Fibroblast of skin of right quadriceps (primary cell): ENCODE measurements around the gene HELLS.
"Not testable (repeated sequence)": the region's sequence is repeated elsewhere in the genome, so short reads cannot be mapped to it uniquely, and the experiment has no call there.

Experiments
- DNase-seq: peaks from one replicate; pipeline ENCODE4 v3.0.0-alpha.2; 2013

HELLS gene

DNA sequence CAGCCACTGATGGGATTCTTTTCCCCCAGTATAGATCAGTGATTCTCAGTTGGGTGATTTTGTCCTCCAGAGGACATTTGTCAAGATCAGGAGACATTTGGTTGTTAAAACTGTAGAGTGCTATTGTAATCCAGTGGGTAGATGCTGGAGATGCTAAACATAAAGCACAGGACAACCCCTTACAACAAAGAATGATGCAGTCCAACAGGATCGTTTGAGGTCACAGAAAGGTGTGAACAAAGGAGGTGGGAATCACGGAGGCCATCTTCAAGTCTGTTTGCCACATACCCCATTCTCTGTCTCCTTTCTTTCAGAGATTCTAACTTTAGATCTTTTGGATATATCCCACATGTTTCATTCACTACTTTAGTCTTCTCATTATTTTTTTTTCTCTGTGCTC, 69.0 kb downstream of the HELLS start:
- DNase-seq, result no peak

DNA sequence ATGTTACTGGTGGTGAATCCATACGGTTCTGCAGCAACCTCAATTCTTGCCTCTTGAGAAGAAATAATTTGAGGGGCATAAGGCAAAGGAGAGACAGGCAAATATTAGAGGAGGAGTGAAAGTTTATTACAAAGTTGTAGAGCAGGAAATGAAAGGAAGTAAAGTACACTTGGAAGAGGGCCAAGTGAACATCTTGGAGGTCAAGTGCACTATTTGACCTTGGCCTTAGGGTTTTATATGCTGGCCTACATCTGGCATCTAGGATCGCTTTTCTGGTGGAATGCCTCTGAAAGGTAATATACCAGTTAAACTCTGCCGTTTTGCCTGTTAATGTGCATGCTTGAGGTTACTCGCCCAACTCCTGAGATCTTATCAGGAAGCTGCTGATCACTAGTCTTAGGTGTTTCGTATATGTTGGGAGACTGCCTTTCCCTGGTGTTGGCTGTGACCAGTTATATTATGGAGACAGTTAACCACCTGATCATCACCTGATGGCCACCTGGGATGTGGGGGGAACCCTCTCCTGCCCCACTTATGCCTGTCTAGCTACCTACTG, 71.9 kb downstream of the HELLS start:
- no peak for DNase-seq

DNA sequence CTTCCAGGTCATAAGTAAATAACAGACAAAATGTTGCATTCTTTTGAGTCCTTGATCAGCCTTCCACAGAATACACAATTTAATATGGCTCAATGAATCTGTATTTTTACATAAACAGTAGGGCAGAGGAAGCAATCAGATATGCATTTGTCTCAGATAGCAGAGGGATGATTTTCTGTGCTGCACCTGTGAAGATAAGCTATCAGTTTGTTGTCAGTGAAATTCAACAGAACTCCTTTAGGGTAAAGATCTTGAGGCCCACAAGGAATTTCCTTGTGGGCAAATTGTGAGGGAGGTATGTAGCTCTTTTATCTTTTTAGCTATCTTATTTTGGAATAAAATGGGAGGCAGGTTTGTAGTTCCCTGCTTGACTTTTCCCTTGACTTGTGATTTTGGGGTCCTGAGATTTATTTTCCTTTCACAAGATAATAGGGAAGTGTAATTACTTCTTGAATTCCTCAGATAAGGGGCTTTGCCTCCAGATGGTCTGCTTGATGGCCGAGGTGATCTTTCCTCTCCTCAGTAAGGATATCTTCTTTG, 77.1 kb downstream of the HELLS start:
- DNase-seq, result no peak

DNA sequence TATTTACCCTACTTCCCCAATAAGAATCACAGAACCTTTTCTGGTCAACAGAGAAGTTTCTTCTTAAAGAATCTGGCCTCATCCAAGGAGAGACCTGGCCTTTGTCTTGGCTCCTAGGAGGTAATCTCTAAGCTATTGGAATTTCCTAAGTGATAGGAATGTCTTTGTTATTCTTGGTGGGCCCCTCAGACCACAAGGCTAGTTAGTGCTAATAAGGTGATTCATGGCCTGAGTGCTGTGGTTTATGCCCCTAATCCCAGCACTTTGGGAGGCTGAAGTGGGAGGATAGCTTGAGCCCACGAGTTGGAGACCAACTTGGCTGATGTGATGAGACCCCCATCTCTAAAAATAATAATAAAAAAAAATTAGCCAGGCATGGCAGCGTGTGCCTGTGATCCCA, 78.0 kb downstream of the HELLS start:
- DNase-seq, result peak; percentile 21

DNA sequence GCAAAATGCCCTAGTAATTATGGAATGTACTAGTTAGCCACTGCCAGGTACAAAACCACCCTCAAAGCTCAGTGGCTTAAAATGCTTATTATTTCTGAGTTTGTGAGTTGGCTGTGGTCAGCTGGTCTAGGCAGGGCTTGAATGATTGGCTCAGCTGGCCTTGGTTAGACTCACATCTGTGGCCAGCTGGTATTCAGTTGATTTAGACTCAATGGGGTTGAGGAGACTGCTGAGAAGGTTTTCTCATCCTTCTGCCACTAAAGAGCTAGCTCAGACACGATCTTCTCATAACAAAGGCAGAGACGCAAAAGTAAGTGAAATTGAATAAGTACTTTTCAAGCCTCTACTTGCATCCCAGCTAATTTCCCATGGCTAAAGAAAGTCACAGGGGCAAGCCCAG, 80.9 kb downstream of the HELLS start:
- no peak for DNase-seq

DNA sequence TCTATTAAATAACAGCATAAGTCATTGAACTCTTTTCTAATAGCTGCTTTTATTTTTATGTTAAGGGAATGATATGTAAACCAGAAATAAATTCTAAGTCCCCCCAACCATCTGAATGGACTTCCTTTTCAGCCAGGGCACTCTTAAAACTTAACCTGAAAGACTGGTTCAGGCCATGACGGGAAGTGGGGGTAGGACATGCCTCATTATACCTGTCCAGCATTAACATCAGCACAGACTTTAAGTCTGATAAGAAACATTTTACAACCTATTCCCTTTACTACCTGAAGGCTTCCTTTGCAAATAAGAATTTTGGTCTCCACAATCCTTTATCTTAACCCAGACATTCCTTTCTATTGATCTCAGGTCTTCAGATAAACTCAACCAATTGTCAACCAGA, 81.9 kb downstream of the HELLS start:
- DNase-seq, result no peak

DNA sequence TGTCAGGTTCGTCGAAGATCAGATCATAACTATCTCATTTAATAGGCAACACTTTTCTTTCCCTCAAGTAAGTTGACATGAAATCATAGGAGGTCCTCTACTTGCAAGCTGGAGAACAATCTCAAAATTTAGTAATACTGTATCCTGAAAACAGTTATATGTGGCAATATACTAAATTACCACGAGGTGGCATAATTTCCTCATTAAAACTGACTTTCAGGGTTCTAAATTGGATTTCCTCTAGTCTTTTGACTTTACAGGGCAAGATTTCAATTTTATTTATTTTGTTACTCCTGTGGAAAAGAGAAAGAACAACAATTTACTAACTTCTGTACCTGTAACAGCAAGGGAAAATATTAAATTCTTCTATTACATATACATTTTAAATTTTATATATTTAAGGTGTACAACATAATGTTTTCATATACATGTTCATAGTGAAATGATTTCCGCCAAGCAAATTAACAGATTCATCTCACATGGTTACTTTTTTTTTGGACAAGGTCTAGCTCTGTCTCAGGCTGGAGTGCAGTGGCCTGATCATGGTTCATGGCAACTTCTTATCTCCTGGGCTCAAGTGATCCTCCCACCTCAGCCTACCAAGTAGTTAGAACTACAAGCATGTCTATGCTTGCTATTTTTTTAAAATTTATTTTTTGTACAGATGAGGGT, 84.6 kb downstream of the HELLS start:
- DNase-seq, result peak; percentile 28

DNA sequence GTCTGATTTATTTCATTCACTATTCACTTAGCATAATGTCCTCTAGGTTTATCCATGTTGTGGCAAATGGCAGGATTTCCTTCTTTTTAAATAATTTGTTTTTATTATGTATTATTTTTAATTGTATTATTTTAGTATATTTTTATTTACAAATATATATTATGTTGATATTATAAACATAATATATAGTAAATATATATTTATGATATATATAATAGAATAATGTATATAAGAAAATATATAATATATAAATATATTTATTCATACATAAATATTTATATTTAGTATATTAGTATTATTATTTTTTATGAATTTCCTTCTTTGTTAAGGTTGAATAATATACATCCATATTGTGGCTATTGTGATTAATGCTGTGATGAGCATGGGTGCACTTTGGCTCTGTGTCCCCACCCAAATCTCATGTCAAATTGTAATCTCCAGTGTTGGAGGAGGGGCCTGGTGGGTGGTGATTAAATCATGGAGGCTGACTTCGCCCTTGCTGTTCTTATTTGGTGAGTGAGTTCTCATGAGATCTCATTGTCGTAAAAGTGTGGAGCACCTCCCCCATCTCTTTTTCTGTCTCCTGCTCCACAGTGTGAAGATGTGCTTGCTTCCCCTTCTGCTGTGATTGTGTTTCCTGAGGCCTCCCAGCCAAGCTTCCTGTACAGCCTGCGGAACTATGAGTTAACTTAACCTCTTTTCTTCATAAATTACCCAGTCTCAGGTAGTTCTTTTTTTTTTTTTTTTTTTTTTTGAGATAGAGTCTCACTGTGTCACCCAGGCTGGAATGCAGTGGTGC, 85.7 kb downstream of the HELLS start:
- DNase-seq, result no peak

DNA sequence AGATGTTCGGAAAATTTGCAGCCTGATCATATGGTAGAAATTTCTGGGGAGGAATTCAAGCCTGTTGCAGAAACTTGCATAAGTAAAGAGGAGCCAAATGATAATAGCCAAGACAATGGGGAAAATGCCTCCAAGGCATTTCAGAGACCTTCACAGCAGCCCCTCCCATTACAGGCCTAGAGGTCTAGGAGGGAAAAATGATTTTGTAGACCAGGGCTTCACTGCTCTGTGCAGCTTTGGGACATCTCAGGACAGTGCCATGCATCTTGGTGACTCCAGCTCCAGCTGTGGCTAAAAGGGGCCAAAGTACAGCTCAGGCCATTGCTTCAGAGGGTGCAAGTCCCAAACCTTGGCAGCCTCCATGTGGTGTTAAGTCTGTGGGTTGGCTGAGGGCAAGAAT, 87.4 kb downstream of the HELLS start:
- no peak for DNase-seq

DNA sequence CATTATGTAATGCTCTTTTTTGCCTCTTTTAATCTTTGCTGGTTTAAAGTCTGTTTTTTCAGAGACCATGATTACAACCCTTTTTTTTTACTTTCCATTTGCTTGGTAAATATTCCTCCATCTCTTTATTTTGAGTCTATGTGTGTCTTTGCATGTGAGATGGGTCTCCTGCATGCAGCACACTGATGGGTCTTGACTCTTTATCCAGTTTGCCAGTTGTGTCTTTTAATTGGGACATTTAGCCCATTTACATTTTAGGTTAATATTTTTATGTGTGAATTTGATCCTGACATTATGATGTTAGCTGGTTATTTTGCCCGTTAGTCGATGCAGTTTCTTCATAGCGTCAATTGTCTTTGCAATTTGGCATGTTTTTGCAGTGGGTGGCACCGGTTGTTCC, 92.5 kb downstream of the HELLS start:
- not testable (repeated sequence) for DNase-seq

DNA sequence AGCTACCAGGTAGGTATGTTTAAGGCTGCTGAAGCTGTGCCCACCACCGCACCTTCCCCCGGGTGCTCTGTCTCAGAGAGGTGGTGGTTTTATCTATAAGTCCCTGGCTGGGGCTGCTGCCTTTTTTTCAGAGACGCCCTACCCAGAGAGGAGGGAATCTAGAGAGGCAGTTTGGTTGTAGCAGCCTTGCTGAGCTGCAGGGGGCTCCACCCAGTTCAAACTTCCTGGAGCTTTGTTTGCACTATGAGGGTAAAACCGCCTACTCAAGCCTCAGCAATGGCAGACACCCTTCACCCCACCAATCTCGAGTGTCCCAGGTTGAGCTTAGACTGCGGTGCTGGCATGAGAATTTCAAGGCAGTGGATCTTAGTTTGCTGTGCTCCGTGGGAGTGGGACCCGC, 94.3 kb downstream of the HELLS start:
- no peak for DNase-seq

DNA sequence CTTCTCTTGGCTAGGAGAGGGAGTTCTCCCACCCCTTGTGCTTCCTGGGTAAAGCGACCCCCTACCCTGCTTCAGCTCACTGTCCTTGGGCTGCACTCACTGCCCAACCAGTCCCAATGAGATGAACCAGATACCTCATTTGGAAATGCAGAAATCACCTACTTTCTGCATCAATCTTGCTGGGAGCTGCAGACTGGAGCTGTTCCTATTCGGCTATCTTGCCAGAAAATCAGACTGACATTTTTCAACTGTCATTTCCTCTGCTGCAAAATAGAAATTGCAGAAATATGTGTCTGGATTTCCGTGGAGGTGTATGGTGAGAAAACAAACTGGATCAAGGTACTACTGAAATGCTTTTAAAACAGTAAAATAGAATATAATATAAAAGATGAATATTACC, 95.0 kb downstream of the HELLS start:
- DNase-seq, result no peak

DNA sequence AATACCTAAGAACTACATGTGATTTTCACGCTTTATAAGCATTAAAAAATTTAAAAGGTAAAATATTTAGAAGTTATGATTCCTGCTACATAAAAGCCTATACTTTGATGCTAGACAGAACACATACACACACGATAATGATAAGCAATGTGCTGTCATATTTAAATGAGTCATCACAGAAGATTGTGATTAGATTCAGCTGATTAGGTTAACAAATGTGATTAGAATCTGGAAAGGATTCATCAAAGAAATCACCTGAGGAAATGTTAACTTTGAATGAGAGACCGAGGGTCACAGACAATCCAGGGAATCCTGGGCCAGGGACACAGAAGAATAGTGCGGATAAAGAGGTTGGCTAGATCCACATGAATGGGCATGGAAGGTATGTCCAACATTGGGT, 95.9 kb downstream of the HELLS start:
- DNase-seq, result no peak

DNA sequence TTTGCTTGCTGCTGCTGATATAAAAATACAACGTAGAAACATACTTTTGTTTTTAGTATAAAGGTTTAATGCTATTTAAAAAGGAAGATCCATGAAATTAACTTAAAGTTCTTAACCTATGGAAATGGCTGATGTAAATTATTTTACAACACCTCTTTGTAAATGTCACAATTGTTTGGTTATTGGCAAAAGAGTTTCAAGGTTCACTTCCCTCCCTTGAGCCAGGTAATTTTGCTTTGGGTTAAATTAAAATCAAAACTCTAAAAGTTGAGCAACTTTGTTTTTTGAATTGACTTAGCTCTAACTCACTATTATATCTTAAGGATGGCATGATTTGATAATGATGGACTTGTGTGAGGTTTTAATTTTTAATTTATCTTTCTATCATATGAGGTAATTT, 98.8 kb downstream of the HELLS start:
- no peak for DNase-seq

DNA sequence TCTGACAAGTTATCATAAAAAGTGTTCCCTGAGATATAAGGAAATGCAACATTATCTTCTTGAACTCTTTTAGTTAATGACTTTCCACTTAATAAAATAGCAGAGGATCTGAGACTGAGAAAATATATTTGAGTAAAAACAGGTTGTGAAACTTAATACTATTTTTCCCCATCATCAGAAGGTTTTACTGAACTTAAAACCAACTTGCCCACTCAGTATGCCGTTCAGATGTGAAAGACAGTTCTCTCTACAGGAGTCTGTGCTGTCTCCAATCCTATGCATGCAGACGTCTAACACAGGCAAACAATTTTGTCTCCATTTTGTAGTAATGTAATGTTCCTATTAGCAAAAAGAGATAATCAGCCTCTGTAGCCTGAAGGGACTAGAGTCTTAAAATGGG, 99.7 kb downstream of the HELLS start:
- DNase-seq, result no peak
